Stimulated activated CD8-positive, alpha-beta memory T cell treated with anti-CD3 and anti-CD28 coated beads, Interleukin-7, amount 100 ng/mL, for 48 hours (primary cell): ENCODE data around the gene SLC9A3.

Experiments used
- DNase-seq, 2 donors: peaks; one replicate each; pipeline ENCODE4 v3.0.0-alpha.2; 2020; ENCODE audit warnings: low read depth in 1 of 2; ENCODE audit errors: extremely low read depth in 1 of 2

Gene SLC9A3

DNA sequence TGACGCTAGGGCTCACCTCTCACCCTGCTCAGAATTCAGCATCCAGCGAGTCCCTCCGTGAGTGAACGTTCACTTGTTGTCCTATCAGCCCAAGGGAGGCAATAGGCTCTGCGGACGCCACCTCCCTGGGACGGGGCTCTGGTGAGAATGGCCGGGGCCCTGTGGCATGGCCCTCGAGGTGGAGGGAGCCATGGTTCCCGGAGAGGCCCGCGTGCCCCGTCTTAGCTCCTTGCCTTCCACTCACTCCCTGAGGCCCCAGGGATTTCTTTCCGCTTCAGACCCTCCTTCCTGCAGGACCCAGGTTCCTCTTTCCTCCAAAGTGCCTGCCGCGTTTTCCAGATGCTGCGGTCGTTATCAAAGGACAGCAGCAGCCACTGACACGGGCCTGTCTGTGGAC, 59.8 kb downstream of the SLC9A3 start:
- no peak for DNase-seq

DNA sequence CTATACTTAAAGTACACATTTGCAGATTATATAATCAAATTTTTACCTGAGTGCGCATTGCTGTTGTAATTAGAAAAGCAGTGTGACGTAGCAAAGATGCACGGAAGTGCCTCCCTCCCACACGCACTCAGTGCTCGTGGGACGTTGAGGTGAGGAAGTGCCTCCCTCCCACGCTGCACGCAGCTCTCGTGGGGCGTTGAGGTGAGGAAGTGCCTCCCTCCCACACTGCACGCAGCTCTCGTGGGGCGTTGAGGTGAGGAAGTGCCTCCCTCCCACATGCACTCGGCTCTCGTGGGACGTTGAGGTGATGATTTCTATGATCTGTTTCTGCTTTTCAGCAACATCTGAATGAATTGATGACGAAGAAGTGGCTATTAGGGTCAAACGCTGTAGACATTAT, 60.3 kb downstream of the SLC9A3 start:
- DNase-seq: peak in 1 of 2 donors; percentile 51

DNA sequence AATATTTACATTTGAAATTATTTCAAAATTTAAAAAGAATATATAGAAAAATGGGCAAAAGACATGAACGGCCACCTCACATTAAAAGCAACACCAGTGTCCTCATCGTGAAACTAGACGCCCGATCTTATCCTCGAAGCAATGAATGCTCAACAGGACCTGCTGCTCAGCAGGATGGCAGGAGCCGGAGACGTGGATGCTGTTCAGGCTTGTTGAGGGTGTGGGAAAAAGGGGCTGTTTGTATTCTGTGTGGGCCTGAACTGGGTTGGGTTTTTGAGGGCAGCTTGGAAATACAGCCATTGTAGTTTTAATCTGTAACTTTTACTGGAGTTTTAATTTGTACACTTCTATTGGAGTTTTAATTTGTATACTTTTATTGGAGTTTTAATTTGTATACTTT, 60.9 kb downstream of the SLC9A3 start:
- no peak for DNase-seq

DNA sequence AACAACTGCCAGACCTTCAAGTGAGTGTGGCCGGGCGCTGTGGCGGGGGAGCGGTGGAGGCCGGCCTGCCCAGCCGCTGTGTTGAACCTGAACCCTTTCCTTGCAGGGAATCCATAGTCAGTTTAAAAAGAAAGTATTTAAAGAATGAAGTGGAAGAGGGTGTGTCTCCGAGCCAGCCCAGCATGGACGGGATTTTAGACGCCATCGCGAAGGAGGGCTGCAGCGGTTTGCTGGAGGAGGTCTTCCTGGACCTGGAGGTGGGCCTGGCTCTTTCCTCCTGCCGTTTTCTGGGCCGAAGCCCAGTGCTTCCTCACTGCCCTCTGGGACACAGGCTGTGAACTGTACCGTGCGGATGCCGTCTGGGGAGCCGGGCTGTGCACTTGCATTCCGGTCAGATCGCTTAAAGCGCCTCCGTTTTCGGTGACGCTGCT, 62.2 kb downstream of the SLC9A3 start:
- DNase-seq: no peak

DNA sequence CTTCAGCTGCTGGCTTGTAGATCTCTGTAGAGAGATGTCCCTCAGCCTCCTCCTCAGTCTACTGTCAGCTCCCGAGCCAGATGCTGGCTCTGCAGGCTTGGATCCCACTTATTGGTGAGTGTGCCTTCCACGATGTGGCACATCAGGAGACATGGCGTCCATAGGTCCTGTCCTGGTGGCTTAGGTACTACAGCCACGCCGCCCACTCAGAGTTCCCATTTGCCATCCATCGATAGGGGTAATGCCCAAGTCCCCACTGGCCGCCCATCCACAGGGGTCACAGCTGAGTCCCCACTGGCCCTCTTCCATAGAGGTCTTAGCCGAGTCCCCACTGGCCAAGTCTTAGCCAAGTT, 64.0 kb downstream of the SLC9A3 start:
- DNase-seq: no peak

DNA sequence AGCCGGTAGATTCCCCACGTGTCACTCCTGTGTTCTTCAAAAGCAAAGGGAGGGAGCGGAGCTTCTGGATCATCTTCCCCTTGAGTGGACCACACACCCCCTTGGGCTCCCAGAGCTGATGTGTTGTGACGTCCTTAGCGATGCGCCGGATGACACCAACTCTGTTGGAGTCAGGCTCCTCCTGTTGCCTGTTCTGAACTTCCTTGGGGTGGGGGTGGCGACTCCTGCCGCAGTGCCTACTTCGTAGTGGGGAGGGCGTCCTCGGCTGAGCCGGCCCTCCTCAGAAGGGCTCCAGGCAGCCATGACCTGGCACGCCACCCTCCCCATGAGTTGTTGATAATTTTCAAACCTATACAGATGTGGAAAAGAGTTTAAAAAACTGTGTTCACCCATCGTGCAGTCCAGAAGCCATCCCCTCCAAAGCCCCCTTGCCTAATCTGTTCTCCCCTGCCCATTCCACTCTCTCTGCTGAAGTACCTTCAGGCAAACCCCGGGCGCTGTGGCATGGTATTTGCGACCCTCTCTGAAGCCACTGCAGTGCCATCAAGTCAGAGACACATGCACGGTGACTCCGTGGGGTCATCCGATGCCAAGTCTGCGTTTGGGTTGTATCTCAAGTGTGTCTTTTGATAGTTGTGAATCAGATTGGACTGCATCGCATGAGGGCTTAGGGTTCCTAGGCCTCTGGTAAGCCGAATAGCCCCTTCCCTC, 64.5 kb downstream of the SLC9A3 start:
- no peak for DNase-seq

DNA sequence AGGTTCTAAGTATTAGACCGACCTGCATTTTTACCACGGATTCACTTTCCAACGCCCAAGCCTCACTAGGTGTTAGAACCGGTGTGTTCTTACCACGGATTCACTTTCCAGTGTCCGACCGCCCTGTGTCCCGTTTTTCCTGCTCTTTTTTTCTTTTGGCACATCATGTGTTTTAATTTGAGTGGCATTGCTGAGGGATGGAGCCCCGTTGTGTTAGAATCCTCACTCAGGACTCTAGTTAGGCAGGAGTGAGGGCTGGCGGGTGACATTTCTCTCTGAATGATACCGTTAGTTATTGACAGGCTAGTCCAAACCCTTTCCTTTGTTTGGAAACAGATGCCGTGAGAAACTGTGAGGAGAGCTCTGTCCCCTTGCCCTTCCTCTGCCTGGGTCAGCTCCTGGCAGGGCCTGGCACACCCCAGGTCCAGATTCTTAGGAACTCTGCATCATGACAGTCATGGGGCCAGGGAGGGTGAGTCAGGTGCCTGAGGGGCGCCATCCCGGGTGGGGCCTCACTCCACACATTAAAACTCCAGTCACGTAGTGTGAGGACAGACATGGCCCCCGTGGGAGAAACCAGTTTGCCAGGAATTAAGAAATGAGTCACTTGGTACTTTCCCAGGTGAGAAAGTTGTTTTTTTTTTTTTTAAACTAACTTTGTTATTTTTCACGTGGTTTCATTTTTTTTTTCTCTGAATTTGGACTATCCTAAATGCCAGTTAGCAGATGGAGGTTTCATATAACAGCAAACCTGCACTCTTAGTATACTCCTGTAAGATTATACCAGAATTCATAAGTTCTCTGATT, 65.5 kb downstream of the SLC9A3 start:
- DNase-seq: peak; percentile 45 to 78

DNA sequence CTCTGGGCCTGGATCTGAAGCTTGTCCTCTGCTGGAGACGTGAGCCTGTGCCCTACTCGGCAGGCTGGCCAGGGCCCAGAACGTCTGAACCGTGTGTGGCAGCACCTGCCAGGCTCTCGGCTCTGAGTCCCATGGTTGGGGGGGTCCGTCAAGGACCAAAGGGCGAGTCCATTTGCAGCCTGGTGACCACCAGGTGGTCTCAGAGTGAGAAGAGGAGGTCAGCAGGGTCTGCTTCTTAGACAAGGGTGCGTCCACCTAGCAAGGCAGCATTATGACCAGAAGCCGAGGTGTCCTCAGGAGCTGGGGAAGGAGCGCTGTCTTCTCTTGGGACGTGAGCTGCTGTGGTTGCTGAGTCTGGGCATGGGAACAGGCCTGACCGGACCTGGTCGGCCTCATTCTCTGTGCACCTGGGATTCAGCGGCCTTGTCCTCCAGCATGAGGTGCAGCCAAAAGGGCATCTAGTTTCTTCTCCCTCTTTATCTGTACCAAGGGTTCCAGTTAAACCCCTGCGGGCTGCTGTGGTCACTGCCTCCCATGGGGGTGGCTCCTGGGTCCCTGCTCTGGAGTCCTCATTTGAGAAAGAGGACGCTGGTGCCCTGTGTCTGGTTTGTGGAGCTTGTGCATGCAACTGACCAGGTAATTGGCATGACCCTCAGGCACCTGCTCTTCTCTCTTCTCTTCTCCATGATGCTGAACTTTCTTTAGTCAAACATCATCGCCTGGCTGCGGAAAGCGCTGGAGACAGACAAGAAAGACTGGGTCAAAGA, 66.9 kb downstream of the SLC9A3 start:
- DNase-seq: no peak

DNA sequence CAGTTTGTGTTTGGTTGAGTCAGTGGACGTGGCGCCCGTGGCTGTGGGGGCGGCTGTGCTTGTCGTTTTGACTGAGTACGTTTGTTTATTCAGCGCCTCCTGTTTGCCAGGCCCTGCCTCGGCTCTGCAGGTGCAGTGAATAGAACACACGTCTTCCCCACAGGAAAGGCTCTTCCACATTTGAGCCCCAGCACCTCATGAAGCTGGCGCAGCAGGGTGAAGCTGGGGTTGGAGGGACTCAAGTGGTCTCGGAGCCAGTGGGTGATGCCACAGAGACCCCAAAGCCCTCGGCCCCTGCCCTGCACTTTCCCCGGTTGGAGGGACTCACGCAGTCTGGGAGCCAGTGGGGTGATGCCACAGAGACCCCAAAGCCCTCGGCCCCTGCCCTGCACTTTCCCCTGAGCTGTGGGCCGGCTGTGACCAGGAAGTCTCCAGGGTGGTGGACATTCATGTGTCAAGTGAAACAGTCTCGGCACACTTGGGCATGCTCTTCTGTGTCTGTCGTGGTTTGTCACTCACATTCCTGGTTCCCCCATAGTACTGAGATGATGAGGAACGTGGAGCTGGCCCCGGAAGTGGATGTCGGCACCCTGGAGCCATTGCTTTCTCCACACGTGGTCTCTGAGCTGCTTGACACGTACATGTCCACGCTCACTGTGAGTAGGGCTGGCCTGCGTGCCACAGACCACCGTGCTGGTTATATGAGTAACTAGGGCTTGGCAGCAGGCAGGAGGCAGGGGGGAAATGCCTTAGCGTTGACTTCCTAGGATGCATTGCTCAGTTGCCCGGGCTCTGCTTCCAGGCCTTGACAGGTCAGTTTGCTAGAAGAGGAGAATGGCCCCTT, 67.7 kb downstream of the SLC9A3 start:
- DNase-seq: no peak

DNA sequence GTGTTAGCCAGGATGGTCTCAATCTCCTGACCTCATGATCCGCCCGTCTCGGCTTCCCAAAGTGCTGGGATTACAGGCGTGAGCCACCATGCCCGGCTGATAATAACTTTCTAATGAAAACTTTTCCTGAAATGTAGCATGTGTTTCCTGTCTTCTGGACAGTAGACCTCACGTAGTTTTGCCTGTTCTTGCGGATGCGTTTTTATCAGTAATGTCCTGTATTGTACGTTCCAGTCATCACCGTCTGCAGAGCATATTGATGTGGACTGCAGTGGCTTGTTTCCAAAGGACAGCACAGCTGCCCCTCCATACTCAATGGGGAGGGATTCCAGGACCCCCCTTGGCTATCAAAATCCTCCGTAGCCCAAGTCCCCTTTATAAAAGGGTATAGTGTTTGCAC, 68.4 kb downstream of the SLC9A3 start:
- DNase-seq: no peak

DNA sequence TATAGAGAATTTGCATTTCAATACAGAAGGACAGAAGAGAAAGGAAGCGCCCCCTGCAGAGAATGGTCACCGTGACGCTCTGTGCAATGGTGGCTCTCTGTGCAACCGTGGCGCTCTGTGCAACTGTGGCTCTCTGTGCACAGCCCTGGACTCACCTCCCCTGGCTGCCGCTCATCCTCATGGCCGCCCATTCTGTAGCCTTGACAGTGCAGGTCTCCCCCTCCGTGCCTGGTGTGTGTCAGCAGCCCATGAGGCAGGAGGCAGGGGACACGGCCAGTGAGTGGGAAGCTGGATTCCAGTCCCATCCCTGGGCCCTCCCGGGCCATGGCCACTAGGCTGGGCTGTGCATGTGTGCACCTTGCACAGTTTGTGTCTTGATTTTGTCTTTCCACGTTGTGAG, 69.3 kb downstream of the SLC9A3 start:
- DNase-seq: no peak

DNA sequence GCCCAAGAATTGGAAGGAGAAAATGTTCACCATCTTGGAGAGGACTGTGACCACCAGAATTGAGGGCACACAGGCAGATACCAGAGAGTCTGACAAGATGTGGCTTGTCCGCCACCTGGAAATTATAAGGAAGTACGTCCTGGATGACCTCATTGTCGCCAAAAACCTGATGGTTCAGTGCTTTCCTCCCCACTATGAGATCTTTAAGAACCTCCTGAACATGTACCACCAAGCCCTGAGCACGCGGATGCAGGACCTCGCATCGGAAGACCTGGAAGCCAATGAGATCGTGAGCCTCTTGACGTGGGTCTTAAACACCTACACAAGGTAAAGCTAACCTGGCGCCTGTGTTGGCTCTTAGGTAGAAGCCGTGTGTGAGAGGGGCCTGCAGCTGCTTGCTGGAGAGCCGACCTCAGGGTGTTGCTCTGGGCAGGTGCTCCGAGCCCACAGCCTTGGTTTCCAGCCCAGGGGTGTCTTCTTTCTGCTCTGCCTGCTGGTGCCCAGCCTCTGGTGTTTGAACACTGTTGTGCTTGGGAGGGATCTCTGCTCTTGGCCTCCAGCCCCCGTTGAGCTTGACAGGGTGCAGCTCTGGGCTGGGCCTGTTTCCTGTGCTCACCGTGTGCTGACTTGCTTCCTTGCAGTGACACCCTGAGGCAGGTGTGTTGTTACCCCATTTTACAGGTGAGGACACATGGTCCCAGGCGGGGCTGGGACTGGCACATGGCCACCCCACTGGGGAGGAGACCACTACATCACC, 70.3 kb downstream of the SLC9A3 start:
- no peak for DNase-seq

DNA sequence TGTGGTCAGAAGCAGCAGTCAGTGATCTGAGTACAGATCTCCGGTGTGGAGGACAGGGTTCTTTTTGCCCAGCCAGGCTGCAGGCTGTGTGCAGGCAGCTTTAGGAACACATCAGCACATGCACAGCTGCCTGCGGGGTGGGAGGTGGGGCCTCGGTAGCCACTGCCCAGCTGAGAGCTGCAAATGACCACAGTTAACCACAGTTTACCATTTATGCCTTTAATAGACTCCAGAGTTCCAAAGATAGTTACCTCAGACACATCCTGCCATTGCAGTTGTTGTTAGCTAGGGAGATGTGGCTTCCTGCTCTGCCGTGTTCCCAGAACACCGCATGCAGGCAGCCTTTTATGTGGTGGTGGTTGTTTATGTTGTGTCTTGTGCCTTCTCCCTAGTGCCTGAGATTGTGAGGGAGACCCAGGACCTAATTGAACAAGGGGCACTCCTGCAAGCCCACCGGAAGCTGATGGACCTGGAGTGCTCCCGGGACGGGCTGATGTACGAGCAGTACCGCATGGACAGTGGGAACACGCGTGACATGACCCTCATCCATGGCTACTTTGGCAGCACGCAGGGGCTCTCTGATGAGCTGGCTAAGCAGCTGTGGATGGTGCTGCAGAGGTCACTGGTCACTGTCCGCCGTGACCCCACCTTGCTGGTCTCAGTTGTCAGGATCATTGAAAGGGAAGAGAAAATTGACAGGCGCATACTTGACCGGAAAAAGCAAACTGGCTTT, 71.1 kb downstream of the SLC9A3 start:
- DNase-seq: no peak

DNA sequence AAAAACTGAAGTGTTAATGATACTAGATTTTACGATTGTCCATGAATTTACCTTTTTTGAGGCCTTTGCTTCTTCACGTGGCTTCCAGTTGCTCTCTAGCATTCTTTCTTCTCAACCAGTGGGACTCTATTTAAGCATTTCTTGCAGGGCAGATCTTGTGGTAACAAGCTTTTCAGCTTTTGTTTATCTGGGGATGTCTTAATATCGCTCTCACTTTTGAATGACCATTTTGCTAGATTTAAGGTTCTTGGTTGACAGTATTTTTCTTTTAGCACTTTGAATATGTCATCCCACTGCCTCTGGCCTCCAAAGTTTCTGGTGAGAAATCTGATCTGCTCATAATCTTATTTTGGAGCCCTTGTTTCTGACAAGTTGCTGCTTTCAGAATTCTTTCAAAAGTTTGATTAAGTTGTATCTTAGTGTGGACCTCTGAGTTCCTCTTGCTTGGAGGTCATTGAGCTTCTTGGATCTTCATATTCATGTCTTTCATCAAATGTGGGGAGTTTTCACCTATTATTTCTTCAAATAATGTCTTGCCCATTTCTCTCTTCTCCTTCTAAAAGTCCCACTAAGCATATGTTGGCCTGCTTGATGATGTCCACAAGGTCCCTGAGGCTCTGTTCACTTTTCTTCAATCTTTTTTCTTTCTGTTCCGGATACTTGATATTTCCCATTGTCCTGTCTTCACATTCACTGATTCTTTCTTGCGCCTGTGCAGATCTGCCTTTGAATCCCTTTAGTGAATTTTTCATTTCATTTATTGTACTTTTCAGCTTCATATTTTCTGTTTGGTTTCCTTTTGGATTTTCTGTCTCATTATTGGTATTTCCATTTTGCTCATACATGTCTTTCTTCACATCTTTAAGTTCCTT, 72.4 kb downstream of the SLC9A3 start:
- no peak for DNase-seq

DNA sequence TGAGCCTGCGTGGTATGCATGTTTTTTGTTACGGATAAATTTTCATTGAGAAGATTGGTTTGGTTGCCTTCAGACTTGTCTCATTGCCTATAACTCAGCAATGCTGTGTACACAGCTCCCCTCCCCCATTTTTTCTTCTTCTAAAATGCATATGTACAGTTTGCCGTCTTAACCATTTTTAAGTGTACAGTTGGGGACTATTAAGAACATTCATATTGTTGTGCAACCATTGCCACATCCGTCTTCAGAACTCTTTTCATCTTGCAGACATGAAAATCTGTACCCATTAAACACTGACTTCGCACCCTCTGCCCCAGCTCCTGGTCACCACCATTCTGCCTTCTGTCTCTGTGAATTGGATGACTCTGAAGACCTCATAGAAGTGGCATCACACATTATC, 75.1 kb downstream of the SLC9A3 start:
- DNase-seq: no peak

DNA sequence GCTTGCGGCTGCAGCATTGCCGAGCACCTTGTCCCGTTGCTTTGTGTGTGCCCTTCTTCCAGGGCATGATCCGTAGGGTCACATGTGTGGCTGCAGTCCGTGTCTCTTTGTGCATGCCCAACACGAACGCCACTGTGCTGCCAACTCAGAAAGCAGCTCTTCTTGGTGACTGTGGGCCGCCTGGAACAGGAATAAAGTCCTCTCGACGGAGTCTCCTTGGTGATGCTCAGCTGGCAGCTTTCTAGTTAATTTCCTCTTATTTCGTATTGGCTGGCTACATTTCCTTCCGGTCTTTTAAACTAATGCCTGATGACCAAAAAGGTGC, 75.5 kb downstream of the SLC9A3 start:
- DNase-seq: no peak

DNA sequence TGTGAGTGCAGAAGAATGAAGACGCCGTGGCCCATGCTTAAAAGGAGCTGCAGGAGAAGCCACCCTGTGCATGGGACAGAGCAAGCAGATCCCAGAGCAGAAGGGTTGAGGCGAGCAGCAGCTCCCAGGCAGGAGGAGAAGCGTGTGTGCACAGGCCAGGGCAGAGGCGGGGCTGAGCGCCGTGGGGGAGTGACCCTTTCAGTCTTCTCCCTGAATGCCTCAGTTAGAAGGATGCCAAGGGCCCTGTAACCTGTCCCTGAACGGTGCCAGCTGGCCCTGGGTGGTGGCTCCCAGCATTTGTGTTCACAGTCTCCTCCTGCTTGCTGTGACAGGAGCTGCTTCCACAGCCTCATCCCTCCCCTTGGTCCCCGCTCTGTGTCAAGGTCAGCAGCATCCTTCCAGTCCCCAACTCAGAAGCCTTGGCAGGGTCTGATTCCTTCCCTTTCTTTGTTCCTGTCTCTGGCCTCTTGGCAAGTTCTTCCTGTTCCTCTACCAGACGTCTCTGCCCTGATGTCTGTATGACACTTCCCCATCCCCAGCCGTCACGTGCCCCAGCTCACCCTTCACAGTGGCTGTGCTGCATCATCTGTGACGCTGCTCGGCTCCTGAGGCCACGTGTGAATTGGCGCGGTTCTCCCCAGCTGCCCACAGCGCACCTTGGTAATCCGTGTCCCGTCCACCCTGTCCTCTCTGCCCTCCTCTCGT, 76.0 kb downstream of the SLC9A3 start:
- DNase-seq: no peak

DNA sequence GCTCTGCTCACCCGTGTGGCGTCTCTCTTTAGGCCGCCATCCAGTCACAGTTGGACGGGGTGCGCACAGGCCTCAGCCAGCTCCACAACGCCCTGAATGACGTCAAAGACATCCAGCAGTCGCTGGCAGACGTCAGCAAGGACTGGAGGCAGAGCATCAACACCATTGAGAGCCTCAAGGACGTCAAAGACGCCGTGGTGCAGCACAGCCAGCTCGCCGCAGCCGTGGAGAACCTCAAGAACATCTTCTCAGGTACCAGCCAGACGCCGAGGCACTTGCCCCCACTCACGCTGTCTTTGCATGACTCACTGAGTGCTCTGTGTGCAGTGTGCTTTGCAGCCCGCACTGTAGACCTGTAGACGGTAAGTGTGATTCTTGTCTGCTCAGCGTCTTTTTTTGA, 76.7 kb downstream of the SLC9A3 start:
- DNase-seq: no peak
